ENCODE results near the gene GALNT9. TPM values are rescaled to one million over a fixed set of nuclear protein-coding genes. Genes with fewer than 3 reads are reported as not detected.
"Not testable (repeated sequence)": the region's sequence is repeated elsewhere in the genome, so short reads cannot be mapped to it uniquely, and the experiment has no call there.

Gene GALNT9
- total RNA-seq, 1 donor from 2014 or later, result 0.33 TPM

GRCh38 chr12:132295561-132295960, 33.8 kb downstream of the GALNT9 start:
- DNase-seq (ENCODE audit: low read depth, low spot score), result not testable (repeated sequence)

GRCh38 chr12:132295101-132295526, 34.3 kb downstream of the GALNT9 start:
- no peak for DNase-seq (ENCODE audit: low read depth, low spot score)

GRCh38 chr12:132294121-132295034, 35.0 kb downstream of the GALNT9 start:
- no peak for DNase-seq (ENCODE audit: low read depth, low spot score)

DNA sequence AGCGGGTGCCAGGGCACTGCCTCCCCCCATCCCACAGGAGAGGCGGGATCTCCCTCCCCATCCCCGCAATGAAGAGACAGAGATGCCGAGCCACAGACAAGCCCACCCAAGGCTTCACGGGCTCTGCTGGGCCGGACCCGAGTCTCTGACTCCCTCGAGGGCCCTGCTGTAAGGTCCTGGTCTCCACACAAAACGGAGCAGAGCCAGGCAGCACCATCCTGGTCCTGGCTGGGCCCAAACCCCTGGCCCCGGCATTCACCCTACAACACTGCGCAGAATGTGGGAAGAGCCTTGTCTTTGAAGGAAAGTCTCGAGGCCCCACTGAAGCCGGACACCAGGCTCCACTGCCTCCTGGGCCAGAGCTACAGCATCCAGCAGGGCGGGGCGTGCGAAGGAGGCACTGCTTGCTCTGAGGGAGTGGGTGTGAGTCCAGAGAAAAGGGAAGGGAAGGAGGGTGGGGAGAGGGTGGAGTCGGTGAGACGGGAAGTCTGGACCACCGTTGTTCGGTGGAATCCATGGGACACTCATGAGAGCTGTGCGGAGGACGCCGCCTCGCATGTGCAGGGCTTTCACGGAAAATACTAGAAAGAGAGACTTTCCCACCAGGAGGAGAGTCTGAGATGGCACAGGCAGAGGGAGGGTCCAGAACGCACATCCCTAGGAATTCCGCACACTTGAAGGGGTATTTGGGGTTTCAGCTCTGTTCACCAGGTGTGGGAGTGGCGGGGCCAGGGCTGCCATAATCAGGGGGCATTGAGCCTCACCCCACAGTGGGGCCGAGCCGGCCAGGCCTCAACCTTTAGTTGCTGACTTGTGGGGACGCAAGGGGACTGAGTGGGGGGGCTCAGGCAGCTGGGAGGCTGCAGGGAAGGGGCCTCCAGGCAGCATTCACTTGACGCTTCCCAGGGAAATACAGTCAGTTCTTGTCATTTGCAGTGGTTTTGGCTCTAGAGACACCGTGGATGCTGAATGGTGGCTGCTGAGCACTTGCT, 36.8 kb downstream of the GALNT9 start:
- DNase-seq (ENCODE audit: low read depth, low spot score), result no peak

- no peak for DNase-seq (ENCODE audit: low read depth, low spot score)
Measured at GRCh38 chr12:132291402-132292175, 37.8 kb downstream of the GALNT9 start.

GRCh38 chr12:132290203-132290540, 39.2 kb downstream of the GALNT9 start:
- no peak for DNase-seq (ENCODE audit: low read depth, low spot score)

DNA sequence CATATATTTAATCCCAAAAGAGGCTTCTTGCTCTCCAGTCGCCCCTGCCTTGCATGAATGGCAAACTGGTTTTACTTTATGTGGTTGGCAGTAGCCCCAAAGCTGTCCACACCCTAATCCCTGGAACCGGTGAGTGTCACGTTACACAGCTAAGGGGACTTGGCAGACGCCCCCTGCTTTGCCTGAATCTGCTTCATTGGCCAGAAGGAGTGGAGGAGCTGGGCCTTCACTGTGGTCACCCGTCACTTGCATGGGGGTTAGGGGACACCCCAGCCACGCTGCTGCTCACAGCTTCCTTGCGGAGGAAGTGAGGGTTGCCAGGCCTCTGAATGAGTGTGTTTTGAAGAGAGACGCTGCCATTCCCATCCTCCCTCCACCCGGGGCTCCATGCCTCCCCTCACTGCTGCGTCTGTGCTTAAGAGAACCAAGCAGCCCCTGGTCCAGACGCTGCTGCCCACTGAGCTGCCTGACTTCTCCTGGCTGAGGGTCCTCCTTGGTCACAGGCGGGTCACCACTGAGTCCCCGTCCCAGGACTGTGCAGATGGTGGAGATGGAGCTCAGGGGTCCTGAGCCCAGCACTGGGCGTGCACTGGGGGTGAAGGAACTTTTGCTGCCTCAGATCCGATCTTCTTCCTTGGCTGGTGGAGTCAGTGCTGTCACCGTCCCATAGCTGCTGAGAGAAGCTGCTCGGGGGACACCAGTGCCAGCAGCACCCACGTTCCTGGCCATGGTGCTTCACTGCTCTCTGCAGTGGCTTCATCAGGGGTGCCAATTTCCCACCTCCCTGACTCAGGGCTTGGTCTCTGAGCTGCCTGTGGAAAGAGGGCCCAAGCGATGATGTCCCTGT, 39.8 kb downstream of the GALNT9 start:
- DNase-seq (ENCODE audit: low read depth, low spot score), result no peak

GRCh38 chr12:132288516-132289215, 40.7 kb downstream of the GALNT9 start:
- no peak for DNase-seq (ENCODE audit: low read depth, low spot score)

- no peak for DNase-seq (ENCODE audit: low read depth, low spot score)
Measured at GRCh38 chr12:132287391-132288238, 41.8 kb downstream of the GALNT9 start.

- DNase-seq (ENCODE audit: low read depth, low spot score), result no peak
Measured at GRCh38 chr12:132286912-132287311, 42.5 kb downstream of the GALNT9 start.

GRCh38 chr12:132285991-132286681, 43.3 kb downstream of the GALNT9 start:
- DNase-seq (ENCODE audit: low read depth, low spot score), result peak; percentile 33

GRCh38 chr12:132284827-132285741, 44.3 kb downstream of the GALNT9 start:
- DNase-seq (ENCODE audit: low read depth, low spot score), result no peak

DNA sequence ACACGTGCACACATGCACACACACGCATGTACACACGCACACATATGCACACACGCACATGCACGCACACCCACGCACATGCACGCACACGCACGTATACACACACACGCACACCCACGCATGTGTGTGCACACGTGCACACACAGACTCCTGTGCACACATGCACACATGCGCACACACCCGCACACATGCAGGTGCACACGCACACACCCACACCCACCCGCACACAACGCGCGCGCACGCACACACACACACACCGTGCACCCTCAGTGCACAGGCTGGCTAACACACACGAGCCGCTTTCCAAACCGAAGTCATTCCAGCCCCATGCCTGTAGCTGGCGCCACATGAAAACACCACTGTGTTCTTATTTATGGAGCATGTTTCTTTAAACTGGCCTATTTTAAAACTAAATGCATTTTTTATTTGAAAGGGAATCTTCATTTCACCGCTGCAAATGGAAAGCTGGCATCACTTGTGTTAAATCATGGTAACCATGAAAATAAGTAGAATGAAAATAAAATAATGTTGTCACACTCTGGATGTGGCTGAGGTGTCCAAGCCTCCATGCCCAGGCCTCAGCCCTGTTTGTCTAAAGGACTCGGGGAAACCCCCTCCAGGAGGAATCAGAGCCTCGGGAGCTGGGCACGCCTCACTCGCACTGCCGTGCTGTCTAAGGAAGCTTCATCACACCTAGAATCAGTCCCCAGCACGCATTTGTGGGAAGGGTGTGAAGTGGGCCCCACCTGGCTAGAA, 45.1 kb downstream of the GALNT9 start:
- DNase-seq (ENCODE audit: low read depth, low spot score), result no peak

- DNase-seq (ENCODE audit: low read depth, low spot score), result no peak
Measured at GRCh38 chr12:132282950-132283771, 46.2 kb downstream of the GALNT9 start.

Data from pulmonary artery endothelial cell (primary cell).